IgD-negative memory B cell (primary cell): Measurements from ENCODE around the gene PJA2. TPM values are rescaled to one million over a fixed set of nuclear protein-coding genes. Genes with fewer than 3 reads are reported as not detected.
"Not testable (repeated sequence)": the region's sequence is repeated elsewhere in the genome, so short reads cannot be mapped to it uniquely, and the experiment has no call there.

ENCODE experiments used
- H3K27ac Mint-ChIP-seq, 3 donors: one replicate each; pipeline ENCODE4 v1.8.0; 2020 to 2022; ENCODE audit warnings: mild to moderate bottlenecking in 3 of 3, mixed read lengths in 3 of 3, moderate library complexity in 1 of 3
- H3K27me3 Mint-ChIP-seq: one replicate; pipeline ENCODE4 v1.8.0; 2021; ENCODE audit warnings: mixed read lengths
- H3K36me3 Mint-ChIP-seq: one replicate; pipeline ENCODE4 v1.8.0; 2020; ENCODE audit warnings: mild to moderate bottlenecking, mixed read lengths
- H3K4me1 Mint-ChIP-seq, 3 donors: one replicate each; pipeline ENCODE4 v1.8.0; 2020 to 2022; ENCODE audit warnings: mixed read lengths in 3 of 3, mild to moderate bottlenecking in 1 of 3
- H3K4me3 Mint-ChIP-seq, 4 donors: one replicate each; pipeline ENCODE4 v1.8.0; 2020 to 2022; ENCODE audit warnings: mild to moderate bottlenecking in 4 of 4, mixed read lengths in 4 of 4, moderate library complexity in 3 of 4
- H3K9me3 Mint-ChIP-seq, 3 donors: one replicate each; pipeline ENCODE4 v1.8.0; 2020 to 2021; ENCODE audit warnings: mixed read lengths in 3 of 3, mild to moderate bottlenecking in 1 of 3
- polyA plus RNA-seq: library from polyadenylated mRNA; unstranded; fragments of 300-500 nt; fragmentation: Illumina TruSeq; gene quantifications from one replicate; pipeline ENCODE4 v1.2.3, GENCODE V29; 2021

PJA2 gene, protein sequence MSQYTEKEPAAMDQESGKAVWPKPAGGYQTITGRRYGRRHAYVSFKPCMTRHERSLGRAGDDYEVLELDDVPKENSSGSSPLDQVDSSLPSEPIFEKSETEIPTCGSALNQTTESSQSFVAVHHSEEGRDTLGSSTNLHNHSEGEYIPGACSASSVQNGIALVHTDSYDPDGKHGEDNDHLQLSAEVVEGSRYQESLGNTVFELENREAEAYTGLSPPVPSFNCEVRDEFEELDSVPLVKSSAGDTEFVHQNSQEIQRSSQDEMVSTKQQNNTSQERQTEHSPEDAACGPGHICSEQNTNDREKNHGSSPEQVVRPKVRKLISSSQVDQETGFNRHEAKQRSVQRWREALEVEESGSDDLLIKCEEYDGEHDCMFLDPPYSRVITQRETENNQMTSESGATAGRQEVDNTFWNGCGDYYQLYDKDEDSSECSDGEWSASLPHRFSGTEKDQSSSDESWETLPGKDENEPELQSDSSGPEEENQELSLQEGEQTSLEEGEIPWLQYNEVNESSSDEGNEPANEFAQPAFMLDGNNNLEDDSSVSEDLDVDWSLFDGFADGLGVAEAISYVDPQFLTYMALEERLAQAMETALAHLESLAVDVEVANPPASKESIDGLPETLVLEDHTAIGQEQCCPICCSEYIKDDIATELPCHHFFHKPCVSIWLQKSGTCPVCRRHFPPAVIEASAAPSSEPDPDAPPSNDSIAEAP
- 45.6 TPM for polyA plus RNA-seq

DNA sequence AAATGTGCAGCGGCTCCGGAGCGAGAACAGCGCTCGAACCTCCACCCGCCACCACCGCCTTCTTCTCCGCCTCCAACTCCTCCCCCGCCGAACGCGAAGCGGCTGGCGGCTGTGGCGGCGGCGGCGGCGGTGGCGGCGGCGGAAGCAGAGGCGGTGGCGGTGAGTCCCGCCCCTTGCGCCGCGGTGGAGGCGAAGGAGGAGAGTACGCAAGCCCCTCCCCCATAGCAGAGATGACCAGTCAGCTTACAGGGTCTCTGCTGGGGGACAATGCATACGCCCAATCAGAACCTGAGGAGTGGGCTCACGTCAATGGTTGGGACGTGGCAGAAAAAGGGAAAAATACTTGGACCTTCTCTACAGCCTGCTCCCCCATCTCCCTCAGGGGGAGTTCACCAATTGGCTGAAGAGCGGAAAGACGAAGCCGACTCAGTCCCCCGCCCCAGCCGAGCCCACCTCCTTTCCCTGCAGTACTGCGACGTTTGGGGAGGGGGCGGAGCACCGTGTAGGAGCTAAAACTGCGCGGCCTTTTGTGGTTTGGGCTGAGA lies at the start of gene PJA2:
Gene PJA2, minus strand, starts transcription at position 131 of the 545 bp plus-strand sequence. CDS start 26,541 bp downstream, outside the sequence.
- peak within 1 kb of the TSS; percentile 97 to 99 (median 98) for H3K27ac Mint-ChIP-seq
- H3K4me3 Mint-ChIP-seq: peak within 1 kb of the TSS; percentile 95 to 100 (median 98)
- H3K27me3 Mint-ChIP-seq: no peaks in the 10 kb centered on the region
- H3K4me1 Mint-ChIP-seq: peaks cover 14 to 36% (median 21%) of the 10 kb centered on the region in 3 donors
- H3K36me3 Mint-ChIP-seq: peaks cover 4% of the 10 kb centered on the region
- H3K9me3 Mint-ChIP-seq: peaks cover 0 to 2% (median 0%) of the 10 kb centered on the region in 3 donors

DNA sequence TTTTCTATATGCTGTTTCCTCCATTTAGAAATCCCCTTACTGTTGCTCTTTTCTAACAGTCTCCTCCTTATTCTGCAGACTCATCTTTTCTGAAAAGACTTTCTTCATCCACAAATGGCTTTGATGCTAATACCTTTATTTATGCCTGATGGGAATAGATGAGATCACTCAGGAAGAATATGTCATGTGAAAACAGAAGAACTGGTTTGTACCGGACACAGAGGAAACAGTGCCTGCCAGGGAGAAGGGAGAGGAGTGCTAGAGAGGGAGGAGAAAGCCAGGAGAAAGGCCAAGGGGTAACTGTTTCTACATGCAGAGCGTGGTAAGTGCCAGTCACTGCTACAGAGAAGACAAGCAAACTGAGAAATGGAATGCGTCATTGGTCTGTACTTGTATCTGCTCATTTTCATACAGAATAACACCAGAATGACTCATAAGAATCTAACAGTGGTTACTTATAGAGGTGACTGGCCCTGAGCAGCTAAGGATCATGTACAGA lies 45.9 kb upstream of the PJA2 start:
- H3K4me3 Mint-ChIP-seq: no peak overlapping the region

DNA sequence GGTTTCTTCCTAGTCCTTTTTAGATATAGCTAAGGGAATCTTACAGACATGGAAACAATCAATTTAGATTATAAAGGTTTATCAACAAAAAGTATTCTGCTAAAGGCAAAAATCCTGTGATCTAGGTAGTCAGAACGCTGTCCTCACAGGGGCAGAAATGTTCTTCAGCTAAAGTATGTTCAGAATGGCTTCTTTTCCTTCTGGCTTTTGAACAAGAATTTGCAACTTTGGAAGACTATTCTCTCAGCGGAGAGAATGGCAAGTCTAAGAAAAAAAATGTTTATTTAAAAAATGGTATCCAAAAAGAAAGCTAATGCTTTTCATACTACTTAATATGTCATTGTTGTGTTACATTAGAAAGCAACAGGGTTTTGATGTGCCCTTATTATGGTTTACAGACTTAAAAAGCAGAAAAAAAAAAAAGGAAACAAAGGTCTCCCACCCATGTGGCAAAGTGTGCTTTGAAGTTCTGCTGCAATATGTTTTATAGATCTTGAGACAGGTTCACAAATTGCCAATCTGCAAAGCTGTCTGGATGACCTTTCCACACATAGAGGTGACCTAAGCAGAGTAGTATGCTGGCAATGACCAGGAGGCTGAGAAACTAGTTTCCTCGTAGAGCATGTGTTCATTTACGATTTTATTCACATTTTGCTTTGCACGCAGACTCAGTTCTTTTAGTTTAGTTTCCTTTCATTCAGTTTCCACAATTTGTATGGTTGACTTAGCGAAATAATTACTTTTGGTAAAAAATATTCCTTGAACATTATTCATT lies 45.1 kb upstream of the PJA2 start:
- Mint-ChIP-seq H3K4me1 (peaks cover 4 to 9% (median 5%) of the 10 kb centered on the region in 3 donors), H3K4me3 (no peak overlapping the region), H3K36me3 (no peaks in the 10 kb centered on the region), H3K9me3 (no peaks in the 10 kb centered on the region), H3K27ac (no peak overlapping the region), H3K27me3 (peaks cover 5% of the 10 kb centered on the region)

More for the DNA sequence above, 45.9 kb upstream of the PJA2 start:
- peaks cover 3% of the 10 kb centered on the region for H3K36me3 Mint-ChIP-seq
- no peaks in the 10 kb centered on the region for H3K9me3 Mint-ChIP-seq
- no peak overlapping the region for H3K27ac Mint-ChIP-seq
- H3K27me3 Mint-ChIP-seq: peaks cover 3% of the 10 kb centered on the region
- peaks cover 0 to 4% (median 0%) of the 10 kb centered on the region in 3 donors for H3K4me1 Mint-ChIP-seq

DNA sequence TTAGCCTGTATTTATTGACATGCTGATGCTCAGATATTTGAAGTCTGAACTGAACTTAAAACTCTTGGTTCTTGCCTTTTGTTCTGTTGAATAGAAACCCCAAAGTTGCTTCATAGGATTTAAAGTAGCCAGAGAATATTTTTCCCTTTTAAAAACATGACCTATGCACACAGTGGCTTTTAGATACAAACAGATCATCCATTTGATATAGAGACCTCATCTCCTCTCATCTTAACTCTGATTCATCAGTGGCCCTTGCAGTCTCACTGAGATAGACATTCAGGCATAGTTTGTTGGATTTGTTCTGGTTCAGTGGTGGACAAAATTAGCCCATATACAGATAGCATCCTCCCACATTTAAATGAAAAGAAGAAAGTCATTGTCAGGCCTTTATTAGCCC lies 43.5 kb upstream of the PJA2 start:
- H3K36me3 Mint-ChIP-seq: no peaks in the 10 kb centered on the region
- peaks cover 5% of the 10 kb centered on the region for H3K27me3 Mint-ChIP-seq
- no peak overlapping the region for H3K4me3 Mint-ChIP-seq
- H3K27ac Mint-ChIP-seq: no peak overlapping the region
- no peaks in the 10 kb centered on the region for H3K9me3 Mint-ChIP-seq
- peaks cover 4 to 9% (median 5%) of the 10 kb centered on the region in 3 donors for H3K4me1 Mint-ChIP-seq

DNA sequence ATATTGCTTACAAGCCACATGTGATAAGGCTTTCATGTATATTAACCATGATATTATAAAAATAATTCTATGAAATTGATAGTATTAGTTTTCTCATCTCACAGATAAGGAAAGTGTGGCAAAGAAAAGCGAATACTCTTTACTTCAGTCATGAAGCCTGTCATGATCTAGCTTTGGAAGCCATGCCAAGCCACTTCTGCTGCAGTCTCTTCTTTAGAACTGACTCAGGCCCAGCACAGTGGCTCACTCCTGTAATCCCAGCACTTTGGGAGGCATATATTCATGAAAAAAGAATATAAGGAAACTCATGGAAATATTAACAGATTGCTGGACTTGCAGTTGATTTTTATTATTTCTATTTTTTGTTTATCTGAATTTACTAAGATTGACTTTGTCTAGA lies 42.9 kb upstream of the PJA2 start:
- peaks cover 5% of the 10 kb centered on the region for H3K27me3 Mint-ChIP-seq
- H3K9me3 Mint-ChIP-seq: no peaks in the 10 kb centered on the region
- H3K36me3 Mint-ChIP-seq: no peaks in the 10 kb centered on the region
- H3K27ac Mint-ChIP-seq: no peak overlapping the region
- peaks cover 4 to 9% (median 5%) of the 10 kb centered on the region in 3 donors for H3K4me1 Mint-ChIP-seq
- no peak overlapping the region for H3K4me3 Mint-ChIP-seq

DNA sequence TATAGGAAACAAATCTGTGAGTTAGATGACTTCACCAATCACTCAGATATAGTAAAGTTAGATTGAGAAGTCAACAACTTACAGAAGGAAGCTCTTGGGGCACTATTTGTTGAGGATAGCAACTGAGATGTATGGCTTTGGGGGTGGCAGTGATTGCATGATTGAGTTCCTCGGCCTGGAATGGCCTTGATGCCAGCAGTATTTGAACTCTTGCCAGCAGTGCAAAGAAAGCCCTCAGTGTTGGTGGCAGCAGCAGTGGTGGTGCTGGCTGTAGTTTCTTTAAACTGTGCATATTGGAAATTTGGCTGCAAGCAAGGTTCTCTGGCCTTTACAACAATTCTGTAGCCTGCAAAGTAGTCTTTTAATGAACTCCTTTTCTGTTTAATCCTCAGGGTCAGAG lies 41.4 kb upstream of the PJA2 start:
- no peak overlapping the region for H3K4me3 Mint-ChIP-seq
- no peak overlapping the region for H3K27ac Mint-ChIP-seq
- peaks cover 4 to 9% (median 5%) of the 10 kb centered on the region in 3 donors for H3K4me1 Mint-ChIP-seq
- no peaks in the 10 kb centered on the region for H3K9me3 Mint-ChIP-seq
- H3K27me3 Mint-ChIP-seq: peaks cover 3% of the 10 kb centered on the region
- H3K36me3 Mint-ChIP-seq: no peaks in the 10 kb centered on the region

DNA sequence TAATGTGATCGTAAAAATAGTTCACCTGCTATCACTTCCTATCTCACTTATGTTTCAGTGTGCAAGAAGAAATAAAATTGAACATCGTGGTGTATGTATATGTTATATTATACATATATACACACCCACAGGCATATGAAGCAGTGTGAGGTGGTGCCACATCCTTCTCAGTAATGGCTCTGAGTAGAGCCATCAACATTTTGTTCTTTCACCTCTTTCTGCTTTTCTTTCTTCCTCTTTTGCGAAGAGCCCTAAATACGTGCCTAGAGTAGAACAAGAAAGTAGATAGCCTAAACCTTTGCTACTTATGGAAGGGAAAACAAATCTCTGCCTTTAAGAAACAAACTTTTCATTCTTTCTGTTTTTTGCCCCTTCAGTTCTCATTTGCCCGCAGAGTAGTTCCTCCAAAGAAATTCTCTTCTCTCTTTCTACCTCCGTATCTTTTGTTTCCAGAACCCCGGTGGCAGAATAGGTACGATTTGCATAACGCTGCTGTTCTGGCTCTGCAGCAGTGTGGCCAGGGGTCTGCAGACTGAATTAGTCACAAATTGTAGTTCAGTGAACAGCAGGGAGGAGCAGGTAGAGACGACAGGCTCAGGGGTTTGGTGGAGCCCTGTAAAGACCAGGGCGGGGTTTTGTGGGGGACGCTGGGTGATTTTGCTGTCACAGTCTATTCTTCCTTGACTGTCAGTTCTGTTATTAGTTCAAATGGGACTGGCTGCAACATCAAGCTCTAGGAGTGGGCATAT lies 40.5 kb upstream of the PJA2 start:
- Mint-ChIP-seq H3K4me1 (peaks cover 4 to 6% (median 5%) of the 10 kb centered on the region in 3 donors), H3K27ac (no peak overlapping the region), H3K9me3 (no peaks in the 10 kb centered on the region), H3K4me3 (peak overlapping the region; percentile 35 to 89 (median 70)), H3K36me3 (no peaks in the 10 kb centered on the region), H3K27me3 (peaks cover 3% of the 10 kb centered on the region)

DNA sequence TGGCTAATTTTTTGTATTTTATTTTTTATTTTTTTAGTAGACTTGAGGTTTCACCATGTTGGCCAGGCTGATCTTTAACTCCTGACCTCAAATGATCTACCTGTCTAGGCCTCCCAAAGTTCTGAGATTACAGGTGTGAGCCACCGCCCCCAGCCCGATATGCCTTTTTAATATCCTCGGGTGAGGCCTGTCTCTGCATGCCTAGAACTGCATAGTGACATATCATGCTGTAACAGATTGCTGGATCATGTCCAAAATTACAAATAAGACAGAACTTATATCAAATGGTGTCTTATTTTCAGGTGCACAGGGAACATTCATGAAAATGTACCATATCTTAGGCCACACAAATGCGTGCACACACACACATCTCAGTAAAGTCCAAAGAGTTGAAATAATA lies 39.1 kb upstream of the PJA2 start:
- Mint-ChIP-seq H3K9me3 (no peaks in the 10 kb centered on the region), H3K4me1 (peaks cover 4 to 6% (median 5%) of the 10 kb centered on the region in 3 donors), H3K27ac (no peak overlapping the region)

DNA sequence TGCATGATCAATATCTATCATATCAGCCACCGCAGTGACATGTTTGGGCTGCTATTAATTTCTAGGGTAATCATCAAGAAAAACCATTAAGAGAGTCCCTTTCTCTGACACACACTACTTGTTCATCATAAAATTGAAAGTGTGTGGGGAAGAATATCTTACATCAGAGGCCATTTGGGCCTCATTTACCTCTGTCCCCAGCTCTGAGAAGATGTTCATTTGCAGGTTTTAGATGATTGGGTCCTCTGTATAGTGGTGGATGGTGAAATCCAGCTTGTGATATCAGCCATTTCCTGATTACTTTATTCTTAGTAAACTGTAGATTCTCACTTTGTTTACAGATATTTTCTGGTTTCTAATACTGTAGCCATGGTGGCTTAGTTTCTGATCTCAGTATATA lies 29.8 kb upstream of the PJA2 start:
- H3K4me3 Mint-ChIP-seq: no peak overlapping the region
- H3K9me3 Mint-ChIP-seq: no peaks in the 10 kb centered on the region
- H3K36me3 Mint-ChIP-seq: no peaks in the 10 kb centered on the region
- no peaks in the 10 kb centered on the region for H3K4me1 Mint-ChIP-seq
- no peak overlapping the region for H3K27ac Mint-ChIP-seq
- no peaks in the 10 kb centered on the region for H3K27me3 Mint-ChIP-seq

More for the DNA sequence above, 39.1 kb upstream of the PJA2 start:
- Mint-ChIP-seq H3K36me3 (no peaks in the 10 kb centered on the region), H3K27me3 (peaks cover 3% of the 10 kb centered on the region), H3K4me3 (no peak overlapping the region)

DNA sequence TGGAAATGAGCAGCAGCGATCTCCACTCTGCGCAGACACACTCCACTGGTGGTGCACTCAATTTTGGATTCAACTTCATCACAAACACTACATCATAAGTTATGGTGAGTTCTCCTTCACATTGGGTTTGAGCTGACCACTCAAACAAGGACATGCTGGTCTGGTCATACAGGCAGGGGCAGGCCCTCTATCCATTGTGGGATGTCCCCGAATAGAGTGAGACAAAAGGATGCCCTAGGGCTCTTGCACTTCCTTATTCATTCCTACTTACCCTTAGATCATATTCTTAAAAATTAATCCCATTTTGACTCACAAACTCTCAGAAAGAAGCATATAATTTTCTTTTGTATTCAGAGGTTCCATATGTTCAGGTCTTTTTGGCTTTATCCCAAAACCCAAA lies 16.3 kb upstream of the PJA2 start:
- Mint-ChIP-seq H3K4me1 (no peaks in the 10 kb centered on the region), H3K9me3 (no peaks in the 10 kb centered on the region), H3K27ac (peak overlapping the region in 1 of 3 donors; percentile 6), H3K36me3 (peaks cover 2% of the 10 kb centered on the region), H3K4me3 (no peak overlapping the region), H3K27me3 (peaks cover 5% of the 10 kb centered on the region)

DNA sequence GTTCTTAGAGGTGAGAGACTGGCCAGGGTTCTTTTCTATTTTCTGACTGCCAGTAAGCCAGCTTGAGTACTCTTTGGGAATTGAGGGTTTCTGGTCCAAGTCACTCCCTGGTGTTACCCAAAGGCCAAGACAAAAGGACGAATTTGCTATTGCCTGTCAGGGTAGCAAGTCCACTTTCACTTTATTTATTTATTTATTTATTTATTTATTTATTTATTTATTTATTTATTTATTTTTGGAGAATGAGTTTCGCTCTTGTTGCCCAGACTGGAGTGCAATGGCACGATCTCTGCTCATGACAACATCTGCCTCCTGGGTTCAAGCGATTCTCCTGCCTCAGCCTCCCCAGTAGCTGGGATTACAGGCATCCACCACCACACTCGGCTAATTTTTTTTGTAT lies 15.7 kb upstream of the PJA2 start:
- H3K4me3 Mint-ChIP-seq, H3K27ac Mint-ChIP-seq, H3K9me3 Mint-ChIP-seq, H3K4me1 Mint-ChIP-seq, H3K36me3 Mint-ChIP-seq, H3K27me3 Mint-ChIP-seq: not testable (repeated sequence)

DNA sequence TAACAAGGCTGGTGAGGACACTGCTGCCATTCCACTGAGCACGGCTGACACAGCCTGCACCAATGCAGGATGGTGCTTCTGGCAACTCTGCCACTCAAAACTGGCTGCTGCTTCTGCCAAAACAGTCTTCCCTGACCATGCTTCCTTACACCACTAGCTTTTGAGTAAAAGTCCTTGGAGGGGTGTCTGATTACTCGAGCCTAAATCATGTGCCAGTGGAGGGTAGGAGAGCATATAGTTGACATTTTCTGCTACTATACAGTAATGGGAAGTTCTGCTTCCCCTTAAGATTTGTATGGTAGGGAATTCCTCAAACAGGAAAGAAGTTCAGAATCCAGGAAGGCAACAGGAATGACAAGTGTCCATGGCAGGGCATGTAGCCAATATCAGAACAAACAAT lies 12.2 kb upstream of the PJA2 start:
- no peaks in the 10 kb centered on the region for H3K9me3 Mint-ChIP-seq
- H3K27ac Mint-ChIP-seq: no peak overlapping the region
- no peak overlapping the region for H3K4me3 Mint-ChIP-seq
- no peaks in the 10 kb centered on the region for H3K36me3 Mint-ChIP-seq
- H3K4me1 Mint-ChIP-seq: peaks cover 0 to 2% (median 0%) of the 10 kb centered on the region in 3 donors
- peaks cover 7% of the 10 kb centered on the region for H3K27me3 Mint-ChIP-seq

DNA sequence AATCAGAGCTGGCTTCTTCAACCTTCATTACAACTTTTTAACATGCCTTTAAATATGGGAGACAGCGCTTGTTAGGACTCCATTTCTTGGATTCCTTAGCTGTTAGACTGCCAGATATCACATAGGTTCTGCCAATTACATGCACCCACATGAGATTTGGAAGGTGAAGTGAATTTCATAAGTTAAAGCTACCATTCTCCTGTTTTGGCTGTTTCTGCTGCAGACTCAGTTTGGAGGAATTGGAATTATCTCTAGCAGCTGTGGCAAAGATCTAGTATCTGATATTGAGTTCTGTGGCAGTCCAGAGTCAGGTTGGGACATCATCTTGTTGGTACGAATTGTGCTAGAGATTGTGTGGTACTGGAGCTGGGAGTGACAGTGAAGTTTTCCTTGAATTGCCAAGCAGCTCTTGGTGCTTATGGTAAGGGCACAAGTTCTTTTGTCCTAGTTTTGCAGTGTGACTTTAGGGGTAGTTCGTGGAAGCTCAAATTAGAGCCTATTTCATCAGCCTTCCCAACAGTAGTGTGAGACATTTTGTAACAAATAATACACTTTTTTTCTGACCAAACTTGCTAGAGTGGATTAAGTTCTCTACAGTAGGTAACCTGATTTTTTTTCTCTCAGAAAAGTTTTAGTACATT lies 9.1 kb upstream of the PJA2 start:
- H3K36me3 Mint-ChIP-seq: no peaks in the 10 kb centered on the region
- peaks cover 0 to 2% (median 0%) of the 10 kb centered on the region in 3 donors for H3K4me1 Mint-ChIP-seq
- no peak overlapping the region for H3K27ac Mint-ChIP-seq
- peaks cover 5% of the 10 kb centered on the region for H3K27me3 Mint-ChIP-seq
- H3K4me3 Mint-ChIP-seq: no peak overlapping the region
- peaks cover 2 to 6% (median 5%) of the 10 kb centered on the region in 3 donors for H3K9me3 Mint-ChIP-seq

DNA sequence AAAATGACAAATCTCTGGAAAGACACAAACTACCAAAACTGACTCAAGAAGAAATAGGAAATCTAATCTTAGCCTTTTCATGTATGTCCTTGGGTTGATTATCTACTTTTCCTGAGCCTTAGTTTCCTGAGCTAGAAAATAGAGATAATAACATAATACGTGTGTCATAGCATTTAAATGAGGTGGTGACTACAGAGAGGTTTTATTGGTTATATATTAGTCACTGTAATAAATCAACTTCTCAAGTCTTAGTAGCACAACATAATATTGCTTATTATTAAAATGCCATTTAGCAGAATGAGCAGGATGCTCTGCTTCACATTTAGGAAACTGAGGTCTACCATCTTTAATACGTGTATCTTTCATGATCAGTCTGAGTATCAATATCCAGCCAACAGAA lies 7.1 kb upstream of the PJA2 start:
- peaks cover 2 to 6% (median 5%) of the 10 kb centered on the region in 3 donors for H3K9me3 Mint-ChIP-seq
- H3K36me3 Mint-ChIP-seq: no peaks in the 10 kb centered on the region
- no peak overlapping the region for H3K27ac Mint-ChIP-seq
- peaks cover 5% of the 10 kb centered on the region for H3K27me3 Mint-ChIP-seq
- peaks cover 0 to 3% (median 2%) of the 10 kb centered on the region in 3 donors for H3K4me1 Mint-ChIP-seq
- no peak overlapping the region for H3K4me3 Mint-ChIP-seq
